Glutamatergic neuron (in vitro differentiated cells): Measurements from ENCODE around the gene DPH5. TPM values are rescaled to one million over a fixed set of nuclear protein-coding genes. Genes with fewer than 3 reads are reported as not detected.

Experiments
- DNase-seq: peaks from one replicate; pipeline ENCODE4 v3.0.0; 2022
- H3K27ac Mint-ChIP-seq: one replicate; pipeline ENCODE4 v1.8.0; 2020; ENCODE audit warnings: mild to moderate bottlenecking, mixed read lengths, inconsistent platforms; ENCODE audit not compliant: unreplicated experiment
- H3K27me3 Mint-ChIP-seq: one replicate; pipeline ENCODE4 v1.8.0; 2020; ENCODE audit warnings: mild to moderate bottlenecking, moderate library complexity, mixed read lengths, inconsistent platforms; ENCODE audit not compliant: unreplicated experiment
- H3K36me3 Mint-ChIP-seq: one replicate; pipeline ENCODE4 v1.8.0; 2020; ENCODE audit warnings: mild to moderate bottlenecking, mixed read lengths, inconsistent platforms; ENCODE audit not compliant: unreplicated experiment
- H3K4me1 Mint-ChIP-seq: one replicate; pipeline ENCODE4 v1.8.0; 2020; ENCODE audit warnings: mild to moderate bottlenecking, low read depth, mixed read lengths, inconsistent platforms; ENCODE audit not compliant: unreplicated experiment
- H3K4me3 Mint-ChIP-seq: one replicate; pipeline ENCODE4 v1.8.0; 2020; ENCODE audit warnings: mild to moderate bottlenecking, mixed read lengths, inconsistent platforms; ENCODE audit not compliant: unreplicated experiment
- H3K9me3 Mint-ChIP-seq: one replicate; pipeline ENCODE4 v1.8.0; 2020; ENCODE audit warnings: mild to moderate bottlenecking, moderate library complexity, mixed read lengths, inconsistent platforms; ENCODE audit not compliant: unreplicated experiment
- total RNA-seq: library from RNA; stranded (reverse); fragmentation: NEBNext Ultra II Directional; extraction: Animal tissue kit (Norgen Biotek cat#: 25700); gene quantifications from one replicate; pipeline ENCODE4 v1.2.1, GENCODE V29; 2021; ENCODE audit not compliant: unreplicated experiment
- TF ChIP-seq, protein P1 (sequence below): fragments of 200-600 bp; sonication (generic); IDR thresholded peaks from one replicate; pipeline ENCODE4 v1.5.0; 2021; ENCODE audit not compliant: partially characterized antibody, unreplicated experiment

DPH5 gene
- total RNA-seq, 1 donor from 2014 or later, result 40.5 TPM

DNA sequence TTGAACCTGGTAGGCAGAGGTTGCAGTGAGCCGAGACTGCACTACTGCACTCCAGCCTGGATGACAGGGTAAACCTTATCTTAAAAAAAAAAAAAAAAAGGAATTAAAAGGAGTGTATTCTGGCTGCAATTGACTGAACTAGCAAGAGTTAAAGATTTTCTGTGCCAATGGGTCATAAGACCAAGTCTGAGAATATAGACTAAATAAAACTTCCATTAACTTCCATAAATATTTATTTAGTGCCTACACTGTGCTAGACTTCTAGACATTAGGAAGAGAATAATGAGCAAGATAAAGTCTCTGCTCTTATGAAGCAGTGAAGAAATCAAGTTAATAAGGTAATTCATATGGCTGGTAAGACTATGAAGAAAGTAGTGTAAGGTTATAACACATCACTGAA, 27.2 kb downstream of the DPH5 start:
- Mint-ChIP-seq H3K27ac (no peak overlapping the region), H3K36me3 (no peaks in the 10 kb centered on the region), H3K4me1 (no peaks in the 10 kb centered on the region), H3K27me3 (no peaks in the 10 kb centered on the region), H3K9me3 (no peaks in the 10 kb centered on the region), H3K4me3 (no peak overlapping the region)
- TF ChIP-seq, protein P1, sequence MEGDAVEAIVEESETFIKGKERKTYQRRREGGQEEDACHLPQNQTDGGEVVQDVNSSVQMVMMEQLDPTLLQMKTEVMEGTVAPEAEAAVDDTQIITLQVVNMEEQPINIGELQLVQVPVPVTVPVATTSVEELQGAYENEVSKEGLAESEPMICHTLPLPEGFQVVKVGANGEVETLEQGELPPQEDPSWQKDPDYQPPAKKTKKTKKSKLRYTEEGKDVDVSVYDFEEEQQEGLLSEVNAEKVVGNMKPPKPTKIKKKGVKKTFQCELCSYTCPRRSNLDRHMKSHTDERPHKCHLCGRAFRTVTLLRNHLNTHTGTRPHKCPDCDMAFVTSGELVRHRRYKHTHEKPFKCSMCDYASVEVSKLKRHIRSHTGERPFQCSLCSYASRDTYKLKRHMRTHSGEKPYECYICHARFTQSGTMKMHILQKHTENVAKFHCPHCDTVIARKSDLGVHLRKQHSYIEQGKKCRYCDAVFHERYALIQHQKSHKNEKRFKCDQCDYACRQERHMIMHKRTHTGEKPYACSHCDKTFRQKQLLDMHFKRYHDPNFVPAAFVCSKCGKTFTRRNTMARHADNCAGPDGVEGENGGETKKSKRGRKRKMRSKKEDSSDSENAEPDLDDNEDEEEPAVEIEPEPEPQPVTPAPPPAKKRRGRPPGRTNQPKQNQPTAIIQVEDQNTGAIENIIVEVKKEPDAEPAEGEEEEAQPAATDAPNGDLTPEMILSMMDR, result no peak
- no peak for DNase-seq

DNA sequence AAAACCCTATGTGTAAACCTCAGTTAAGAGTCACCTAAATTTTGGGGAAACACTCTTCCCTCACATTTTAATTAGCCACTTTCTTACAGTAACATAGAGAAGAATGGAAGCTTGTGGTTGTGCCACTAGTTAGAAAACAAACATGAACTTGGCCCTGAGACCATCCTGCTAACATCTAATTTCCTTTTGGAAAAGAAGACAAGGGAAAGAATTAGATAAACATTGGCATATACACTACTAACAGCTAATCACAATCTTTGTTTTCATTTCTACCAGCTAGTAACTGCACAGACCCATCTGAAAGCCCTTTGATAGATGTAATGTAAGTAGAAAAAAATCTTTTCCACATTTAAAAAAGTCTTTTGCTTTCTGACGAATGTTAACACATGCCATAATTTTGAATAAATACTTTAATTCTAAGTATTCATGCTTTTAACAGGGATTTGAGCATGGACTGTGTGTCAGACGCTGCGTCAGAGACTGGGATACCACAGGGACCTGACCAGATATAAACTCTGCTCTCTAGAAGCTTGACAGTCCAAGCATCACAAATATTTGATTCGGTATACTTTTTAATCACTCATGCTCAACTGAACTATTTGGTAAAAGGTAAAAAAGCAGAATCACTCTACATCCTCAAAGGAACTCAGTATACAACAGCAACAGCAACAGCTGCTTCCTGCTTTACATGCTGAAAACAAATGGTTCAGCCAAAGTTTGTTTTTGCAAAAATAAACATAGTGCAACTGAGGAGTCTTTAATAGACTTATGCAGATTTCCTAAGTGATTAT, 30.2 kb downstream of the DPH5 start:
- no peaks in the 10 kb centered on the region for H3K9me3 Mint-ChIP-seq
- no peaks in the 10 kb centered on the region for H3K27me3 Mint-ChIP-seq
- DNase-seq, result no peak
- no peak overlapping the region for H3K27ac Mint-ChIP-seq
- H3K4me3 Mint-ChIP-seq, result no peak overlapping the region
- no peaks in the 10 kb centered on the region for H3K4me1 Mint-ChIP-seq
- H3K36me3 Mint-ChIP-seq, result no peaks in the 10 kb centered on the region
- TF ChIP-seq, protein P1, result no peak

DNA sequence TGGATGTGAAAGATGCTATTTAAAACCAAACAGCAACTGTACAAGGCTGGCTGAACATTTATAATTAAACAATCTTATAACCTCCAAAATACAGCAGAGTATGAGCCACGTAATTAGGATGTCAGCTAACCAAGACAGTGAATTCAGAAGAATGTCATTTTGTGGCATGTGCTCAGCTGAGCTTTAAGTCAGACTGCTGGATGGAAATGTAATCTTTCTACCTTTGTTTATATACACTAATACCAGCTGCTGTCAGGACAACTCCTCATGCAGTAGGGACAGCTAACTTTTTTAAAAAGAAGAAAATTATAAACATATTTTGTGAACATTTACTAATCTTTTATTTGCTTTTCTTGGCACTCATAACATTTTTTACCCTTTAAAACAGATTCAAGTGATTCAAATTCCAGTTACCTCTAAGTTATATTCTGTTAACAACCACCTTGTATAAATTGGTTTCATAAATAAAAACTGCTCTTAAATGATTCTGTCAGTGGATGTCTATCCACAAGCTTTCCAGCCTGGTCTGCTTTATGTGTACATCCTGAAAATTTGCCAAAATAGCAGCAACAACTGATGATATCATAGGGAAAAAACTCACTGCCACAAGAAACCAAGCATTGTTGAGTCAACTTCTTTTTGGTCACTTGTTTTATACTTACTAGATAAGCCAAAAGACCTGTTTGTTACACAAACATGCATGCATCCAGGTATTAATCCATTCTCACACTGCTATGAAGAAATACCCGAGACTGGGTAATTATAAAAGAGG, 36.1 kb downstream of the DPH5 start:
- Mint-ChIP-seq H3K4me3 (no peak overlapping the region), H3K27ac (no peak overlapping the region)
- DNase-seq, result no peak

DNA sequence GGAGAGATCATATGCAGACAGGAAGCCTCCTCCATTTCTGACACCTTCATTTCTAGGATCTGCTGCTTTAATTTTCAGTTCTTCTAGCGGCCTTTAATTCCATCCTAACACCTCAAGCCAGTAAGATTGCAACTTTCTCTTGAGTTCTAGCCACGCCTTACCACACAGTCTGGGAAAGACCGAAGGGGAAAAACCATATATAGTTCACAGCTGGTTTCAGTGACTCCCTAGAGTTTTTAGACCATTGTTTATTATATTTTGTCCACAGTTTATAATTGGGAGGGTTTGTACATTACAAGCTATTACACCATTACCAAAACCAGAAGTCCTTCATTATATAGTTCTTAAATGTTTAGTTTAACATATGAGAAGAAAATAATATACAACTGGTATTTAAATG, 37.5 kb downstream of the DPH5 start:
- Mint-ChIP-seq H3K27ac (no peak overlapping the region), H3K9me3 (peaks cover 1% of the 10 kb centered on the region), H3K4me3 (no peak overlapping the region), H3K36me3 (no peaks in the 10 kb centered on the region), H3K4me1 (no peaks in the 10 kb centered on the region), H3K27me3 (no peaks in the 10 kb centered on the region)
- DNase-seq, result no peak
- TF ChIP-seq, protein P1, result no peak

More for the DNA sequence above, 36.1 kb downstream of the DPH5 start:
- H3K4me1 Mint-ChIP-seq, result no peaks in the 10 kb centered on the region
- H3K9me3 Mint-ChIP-seq, result no peaks in the 10 kb centered on the region
- H3K36me3 Mint-ChIP-seq, result no peaks in the 10 kb centered on the region
- TF ChIP-seq, protein P1, result no peak
- H3K27me3 Mint-ChIP-seq, result no peaks in the 10 kb centered on the region

DNA sequence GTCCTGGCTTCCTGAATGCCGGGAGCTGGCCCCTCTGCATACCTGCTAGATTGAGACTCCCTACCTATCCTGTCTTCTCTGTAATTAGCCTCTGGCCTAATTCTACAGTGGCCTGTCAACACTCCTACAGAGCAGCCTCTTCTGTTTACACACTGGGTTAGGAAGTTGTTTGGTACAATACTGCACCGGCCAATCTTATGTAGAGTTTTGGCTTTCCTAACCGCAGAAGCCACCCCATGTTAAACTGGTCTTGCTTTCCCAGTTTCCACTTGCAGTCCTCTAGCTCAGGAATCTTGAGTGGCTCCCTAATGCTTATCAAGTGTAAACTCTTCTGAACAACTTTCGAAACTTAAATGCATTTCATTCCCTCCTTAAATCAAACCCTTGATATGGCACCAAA, 42.8 kb downstream of the DPH5 start:
- no peak overlapping the region for H3K27ac Mint-ChIP-seq
- H3K4me1 Mint-ChIP-seq, result no peaks in the 10 kb centered on the region
- no peak overlapping the region for H3K4me3 Mint-ChIP-seq
- H3K27me3 Mint-ChIP-seq, result no peaks in the 10 kb centered on the region
- no peak for DNase-seq
- peaks cover 1% of the 10 kb centered on the region for H3K9me3 Mint-ChIP-seq
- no peaks in the 10 kb centered on the region for H3K36me3 Mint-ChIP-seq
- TF ChIP-seq, protein P1, result no peak
